ENCODE data around the gene ARHGEF7.

ARHGEF7 gene

DNA sequence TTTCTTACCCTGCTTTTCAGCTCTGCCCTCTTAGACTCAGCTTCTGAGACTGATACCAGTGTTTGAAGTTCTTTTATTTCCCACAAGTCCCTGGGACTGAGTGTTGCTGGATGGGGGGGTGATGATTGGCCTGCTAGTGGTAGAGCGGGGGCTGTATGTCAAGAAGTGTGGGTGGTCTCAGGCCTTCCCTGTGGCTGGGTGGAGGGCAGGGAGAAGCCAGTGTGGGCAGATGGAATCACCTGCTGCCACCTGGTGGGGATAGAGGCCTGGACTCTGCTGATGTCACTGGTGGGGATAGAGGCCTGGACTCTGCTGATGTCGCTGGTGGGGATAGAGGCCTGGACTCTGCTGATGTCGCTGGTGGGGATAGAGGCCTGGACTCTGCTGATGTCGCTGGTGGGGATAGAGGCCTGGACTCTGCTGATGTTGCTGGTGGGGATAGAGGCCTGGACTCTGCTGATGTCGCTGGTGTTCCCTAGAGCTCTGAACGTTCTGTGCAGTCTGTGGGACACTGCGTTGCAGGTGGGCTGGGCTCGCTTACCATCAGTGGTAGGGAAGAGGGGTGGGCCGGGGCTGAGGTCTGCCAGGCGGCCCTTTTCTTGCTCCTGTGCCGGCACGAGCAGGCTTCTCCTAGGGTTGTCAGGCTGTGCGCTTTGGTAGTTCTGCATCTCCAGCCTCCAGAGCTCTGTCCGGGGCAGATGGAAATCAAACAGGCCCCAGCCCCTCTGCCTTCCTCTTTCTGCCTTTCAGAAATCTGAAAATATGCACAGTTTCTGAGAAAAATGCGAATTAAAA lies 101.3 kb downstream of the ARHGEF7 start:
- TF ChIP-seq, protein P1, sequence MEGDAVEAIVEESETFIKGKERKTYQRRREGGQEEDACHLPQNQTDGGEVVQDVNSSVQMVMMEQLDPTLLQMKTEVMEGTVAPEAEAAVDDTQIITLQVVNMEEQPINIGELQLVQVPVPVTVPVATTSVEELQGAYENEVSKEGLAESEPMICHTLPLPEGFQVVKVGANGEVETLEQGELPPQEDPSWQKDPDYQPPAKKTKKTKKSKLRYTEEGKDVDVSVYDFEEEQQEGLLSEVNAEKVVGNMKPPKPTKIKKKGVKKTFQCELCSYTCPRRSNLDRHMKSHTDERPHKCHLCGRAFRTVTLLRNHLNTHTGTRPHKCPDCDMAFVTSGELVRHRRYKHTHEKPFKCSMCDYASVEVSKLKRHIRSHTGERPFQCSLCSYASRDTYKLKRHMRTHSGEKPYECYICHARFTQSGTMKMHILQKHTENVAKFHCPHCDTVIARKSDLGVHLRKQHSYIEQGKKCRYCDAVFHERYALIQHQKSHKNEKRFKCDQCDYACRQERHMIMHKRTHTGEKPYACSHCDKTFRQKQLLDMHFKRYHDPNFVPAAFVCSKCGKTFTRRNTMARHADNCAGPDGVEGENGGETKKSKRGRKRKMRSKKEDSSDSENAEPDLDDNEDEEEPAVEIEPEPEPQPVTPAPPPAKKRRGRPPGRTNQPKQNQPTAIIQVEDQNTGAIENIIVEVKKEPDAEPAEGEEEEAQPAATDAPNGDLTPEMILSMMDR (IDR thresholded peaks at IDR 0.05) = peak; percentile 31
- peak overlapping the region; percentile 83 to 88 for H3K27ac ChIP-seq
- no peak for DNase-seq (ENCODE audit: low spot score)
- H3K4me3 ChIP-seq = no peak overlapping the region

DNA sequence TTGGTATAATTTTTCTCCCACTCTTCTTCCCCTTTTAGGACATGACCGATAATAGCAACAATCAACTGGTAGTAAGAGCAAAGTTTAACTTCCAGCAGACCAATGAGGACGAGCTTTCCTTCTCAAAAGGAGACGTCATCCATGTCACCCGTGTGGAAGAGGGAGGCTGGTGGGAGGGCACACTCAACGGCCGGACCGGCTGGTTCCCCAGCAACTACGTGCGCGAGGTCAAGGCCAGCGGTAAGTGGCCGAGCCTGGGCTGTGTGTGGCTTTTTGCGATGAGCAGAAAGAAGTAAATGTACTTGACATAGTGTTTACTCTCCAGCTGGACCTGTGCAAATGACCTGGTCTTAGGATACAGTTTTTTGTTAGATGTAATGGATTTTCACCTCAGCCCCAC lies 102.5 kb downstream of the ARHGEF7 start:
- Histone ChIP-seq H3K4me3 (peak overlapping the region; percentile 37), H3K27ac (peak overlapping the region; percentile 83 to 88)
- TF ChIP-seq, protein P1 (IDR thresholded peaks at IDR 0.05) = no peak
- DNase-seq (ENCODE audit: low spot score) = peak; percentile 85

DNA sequence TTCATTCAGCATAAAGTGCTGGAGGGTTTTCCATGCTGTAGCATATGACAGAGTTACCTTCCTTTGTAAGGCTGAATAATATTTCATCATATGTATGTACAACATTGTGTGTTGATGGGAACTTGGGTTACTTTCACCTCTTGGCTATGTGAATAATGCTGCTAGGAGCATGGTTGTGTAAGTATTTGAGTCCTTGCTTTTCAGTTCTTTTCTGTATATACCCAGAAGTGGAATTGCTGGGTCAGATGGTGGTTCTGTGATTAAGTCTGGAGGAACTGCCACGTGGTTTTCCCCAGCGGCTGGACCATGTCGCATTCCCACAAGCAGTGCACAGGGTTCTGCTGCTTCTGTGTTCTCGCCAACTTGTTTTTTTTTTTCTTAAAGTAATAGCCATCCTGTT lies 104.2 kb downstream of the ARHGEF7 start:
- H3K4me3 ChIP-seq = peak overlapping the region; percentile 20
- DNase-seq (ENCODE audit: low spot score) = no peak
- TF ChIP-seq, protein P1 (IDR thresholded peaks at IDR 0.05) = no peak
- peak overlapping the region; percentile 83 to 88 for H3K27ac ChIP-seq

DNA sequence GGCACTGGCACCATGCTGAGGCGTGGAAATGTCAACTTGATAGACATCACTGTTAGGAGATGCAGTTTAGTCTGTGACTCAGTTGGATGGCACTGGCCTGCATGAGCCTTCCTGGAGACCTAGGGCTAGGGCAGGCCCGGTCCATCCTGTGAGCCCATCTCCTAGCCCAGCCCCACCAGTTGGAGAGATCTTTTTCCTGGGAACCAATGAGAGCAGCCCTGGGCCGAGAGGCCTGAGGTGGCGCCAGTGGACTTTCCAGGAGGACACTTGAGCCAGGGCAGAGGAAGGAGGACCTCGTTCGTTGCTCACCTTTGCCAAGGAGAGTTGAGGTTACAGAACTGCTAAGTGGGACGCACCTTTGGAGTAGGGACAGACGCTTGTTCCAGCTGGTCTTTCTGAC lies 104.8 kb downstream of the ARHGEF7 start:
- Histone ChIP-seq H3K27ac (peak overlapping the region; percentile 81 to 86), H3K4me3 (peak overlapping the region; percentile 40)
- no peak for DNase-seq (ENCODE audit: low spot score)
- TF ChIP-seq, protein P1 (IDR thresholded peaks at IDR 0.05) = no peak

GRCh38 chr13:111225166-111225565 lies 110.1 kb downstream of the ARHGEF7 start:
- no peak for DNase-seq (ENCODE audit: low spot score)
- TF ChIP-seq, protein P1 (IDR thresholded peaks at IDR 0.05) = no peak
- no peak overlapping the region for H3K4me3 ChIP-seq
- peak overlapping the region in 1 of 2 donors; percentile 33 for H3K27ac ChIP-seq

DNA sequence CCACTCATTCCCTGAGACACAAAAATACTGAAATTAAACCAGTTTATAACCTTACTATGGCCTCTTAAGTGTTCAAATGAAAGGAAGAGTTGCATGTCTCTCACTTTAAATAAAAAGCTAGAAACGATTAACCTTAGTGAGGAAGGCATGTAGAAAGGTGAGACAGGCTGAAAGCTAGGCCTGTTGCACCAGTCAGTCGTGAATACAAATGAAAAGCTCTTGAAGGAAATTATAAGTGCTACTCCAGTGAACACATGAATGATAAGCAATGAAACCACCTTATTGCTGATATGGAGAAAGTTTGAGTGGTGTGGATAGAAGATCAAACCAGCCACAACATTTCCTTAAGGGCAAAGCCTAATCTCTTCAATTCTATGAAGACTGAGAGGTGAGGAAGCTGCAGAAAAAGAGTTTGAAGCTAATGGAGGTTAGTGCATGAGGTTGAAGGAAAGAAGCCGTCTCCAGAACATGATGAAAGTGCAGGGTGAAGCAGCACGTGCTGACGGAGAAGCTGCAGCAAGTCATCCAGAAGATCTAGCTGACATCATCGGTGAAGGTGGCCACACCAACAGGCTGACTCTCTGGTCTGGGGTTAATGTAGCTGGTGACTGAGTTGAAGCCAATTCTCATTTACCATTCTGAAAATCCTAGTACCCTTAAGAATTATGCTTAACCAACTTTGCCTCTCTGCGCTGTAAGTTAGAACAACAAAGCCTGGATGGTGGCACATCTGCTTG lies 110.9 kb downstream of the ARHGEF7 start:
- DNase-seq (ENCODE audit: low spot score) = no peak
- no peak overlapping the region for H3K4me3 ChIP-seq
- no peak overlapping the region for H3K27ac ChIP-seq
- TF ChIP-seq, protein P1 (IDR thresholded peaks at IDR 0.05) = no peak
